NCI-H345 treated with DMSO at 0.1 percent for 48 hours (cell line): ENCODE measurements around the gene ATP6V1G3.
"Not testable (repeated sequence)": the region's sequence is repeated elsewhere in the genome, so short reads cannot be mapped to it uniquely, and the experiment has no call there.

Experiments used
- DNase-seq: peaks from one replicate; lab custom pipeline; 2025; ENCODE audit not compliant: unreplicated experiment; lab: John Stamatoyannopoulos, UW

Gene ATP6V1G3

DNA sequence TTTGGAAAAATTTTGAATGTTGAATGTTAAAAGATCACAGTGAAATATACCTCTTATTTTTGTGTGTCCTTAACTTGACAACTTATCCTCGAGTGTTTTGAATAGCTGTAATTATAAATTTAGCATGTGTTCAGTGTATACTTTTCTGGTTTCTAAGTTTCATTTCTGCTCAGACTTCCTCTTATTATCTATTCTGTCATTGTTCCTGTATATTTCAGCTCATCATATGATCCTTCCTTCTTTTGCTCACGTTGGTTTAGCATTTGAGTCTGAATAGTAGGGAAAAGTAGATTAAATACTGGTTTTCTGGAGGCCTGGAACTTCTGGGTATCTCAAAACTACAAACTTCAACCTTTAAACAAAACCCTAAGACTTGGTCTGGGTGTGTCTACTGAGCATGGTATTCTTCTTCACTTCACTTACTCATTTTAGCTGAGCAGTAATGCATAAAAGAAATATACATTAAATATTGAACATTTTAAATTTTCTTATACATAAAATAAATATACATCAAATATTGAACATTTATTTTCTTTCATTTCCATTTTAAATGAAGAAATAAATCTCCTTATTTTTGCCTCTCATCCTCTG, 3.3 kb upstream of the ATP6V1G3 start:
- DNase-seq: no peak

DNA sequence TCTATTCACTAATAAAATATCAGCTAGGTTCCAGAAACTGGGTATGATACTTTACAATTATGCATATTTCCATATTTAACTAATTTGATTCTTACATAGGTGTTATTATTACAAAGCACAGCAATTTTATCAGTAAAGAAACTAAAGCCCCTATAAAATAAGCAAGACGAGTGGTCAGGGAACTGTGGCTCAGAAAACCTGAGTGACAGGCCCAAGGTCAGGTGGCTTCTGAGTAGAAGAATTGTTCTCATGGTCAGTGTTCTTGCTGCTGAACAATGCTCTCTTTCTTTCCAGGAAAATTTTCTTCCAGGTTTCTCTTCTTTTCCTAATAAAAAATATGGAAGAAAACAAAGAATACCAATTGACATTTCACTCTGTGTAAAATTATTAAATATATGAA, 2.2 kb upstream of the ATP6V1G3 start:
- DNase-seq: no peak

DNA sequence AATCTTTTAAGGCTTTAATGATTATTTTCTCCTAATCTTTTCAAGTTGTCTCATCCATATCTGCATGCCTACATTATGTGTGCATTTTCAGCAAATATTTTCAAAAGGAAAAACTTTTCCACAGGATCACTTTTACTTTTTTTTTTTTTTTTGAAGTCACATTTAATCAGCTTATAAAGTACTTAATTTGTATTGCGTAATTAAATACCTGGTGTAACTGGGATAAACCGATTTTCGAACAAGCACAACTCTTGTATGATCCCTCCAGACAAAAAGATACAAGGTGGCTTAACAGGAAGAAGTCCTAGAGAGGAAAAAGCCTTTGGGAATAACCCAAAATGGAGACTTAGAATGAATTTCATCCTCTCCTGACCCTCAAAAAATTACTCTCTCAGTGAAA, 1.3 kb upstream of the ATP6V1G3 start:
- no peak for DNase-seq

- no peak for DNase-seq
Observed at GRCh38 chr1:198538579-198539364, 1.7 kb downstream of the ATP6V1G3 start.

GRCh38 chr1:198535631-198536030, 4.8 kb downstream of the ATP6V1G3 start:
- DNase-seq: no peak

- peak; percentile 7 for DNase-seq
Observed at GRCh38 chr1:198534548-198535418, 5.7 kb downstream of the ATP6V1G3 start.

DNA sequence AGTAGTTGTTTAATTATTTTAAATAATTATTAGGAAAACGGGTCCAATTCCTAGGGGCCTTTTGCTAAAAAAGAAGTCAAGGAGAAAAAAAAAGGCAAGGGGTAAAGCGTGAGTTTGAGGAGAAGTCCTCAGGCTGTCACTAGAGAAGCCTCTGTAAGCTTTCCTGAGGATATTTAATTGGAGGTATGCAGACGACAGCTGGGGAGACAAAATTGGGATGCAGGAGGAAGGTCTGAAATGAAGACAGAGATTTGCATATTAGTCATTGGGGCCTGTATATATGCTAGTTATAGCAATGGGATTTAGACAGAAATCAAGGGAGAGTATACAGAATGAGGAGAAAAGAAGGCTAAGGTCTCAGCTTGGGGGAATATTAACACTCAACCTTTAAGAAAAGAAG, 8.6 kb downstream of the ATP6V1G3 start:
- no peak for DNase-seq

- no peak for DNase-seq
Observed at GRCh38 chr1:198530953-198531352, 9.5 kb downstream of the ATP6V1G3 start.

GRCh38 chr1:198529414-198529813, 11.1 kb downstream of the ATP6V1G3 start:
- no peak for DNase-seq

DNA sequence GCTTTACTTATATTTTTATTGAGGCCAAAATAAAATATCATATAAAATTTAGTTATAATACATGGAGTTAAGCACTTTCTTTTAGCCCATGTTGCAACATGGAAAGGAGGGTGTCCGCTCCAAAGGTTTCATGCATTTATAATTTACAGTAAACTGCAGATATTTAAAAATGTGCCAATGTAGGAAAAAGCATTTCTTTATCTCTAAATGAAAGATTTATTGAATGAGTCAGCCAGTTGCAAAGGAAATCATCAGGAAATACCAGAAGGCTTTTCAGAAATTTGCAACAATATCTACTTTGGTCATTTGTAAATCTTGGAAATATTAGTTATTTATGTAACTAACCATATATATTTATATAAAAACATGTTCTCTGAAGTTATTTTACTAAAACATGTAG, 12.1 kb downstream of the ATP6V1G3 start:
- no peak for DNase-seq

- DNase-seq: no peak
Observed at GRCh38 chr1:198524556-198524955, 15.9 kb downstream of the ATP6V1G3 start.

DNA sequence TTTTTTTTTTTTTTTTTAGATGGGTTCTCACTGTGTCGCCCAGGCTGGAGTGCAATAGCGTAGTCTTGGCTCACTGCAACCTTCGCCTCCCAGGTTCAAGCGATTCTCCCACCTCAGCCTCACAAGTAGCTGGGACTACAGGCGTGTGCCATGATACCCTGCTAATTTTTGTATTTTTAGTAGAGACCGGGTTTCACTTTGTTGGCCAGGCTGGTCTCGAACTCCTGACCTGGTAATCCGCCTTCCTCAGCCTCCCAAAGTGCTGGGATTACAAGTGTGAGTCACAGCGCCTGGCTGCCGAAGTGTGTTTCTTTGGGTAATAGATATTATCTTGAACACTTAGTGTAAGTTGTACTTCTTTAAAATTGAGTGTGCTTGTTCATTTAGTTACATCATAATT, 16.4 kb downstream of the ATP6V1G3 start:
- DNase-seq: not testable (repeated sequence)

DNA sequence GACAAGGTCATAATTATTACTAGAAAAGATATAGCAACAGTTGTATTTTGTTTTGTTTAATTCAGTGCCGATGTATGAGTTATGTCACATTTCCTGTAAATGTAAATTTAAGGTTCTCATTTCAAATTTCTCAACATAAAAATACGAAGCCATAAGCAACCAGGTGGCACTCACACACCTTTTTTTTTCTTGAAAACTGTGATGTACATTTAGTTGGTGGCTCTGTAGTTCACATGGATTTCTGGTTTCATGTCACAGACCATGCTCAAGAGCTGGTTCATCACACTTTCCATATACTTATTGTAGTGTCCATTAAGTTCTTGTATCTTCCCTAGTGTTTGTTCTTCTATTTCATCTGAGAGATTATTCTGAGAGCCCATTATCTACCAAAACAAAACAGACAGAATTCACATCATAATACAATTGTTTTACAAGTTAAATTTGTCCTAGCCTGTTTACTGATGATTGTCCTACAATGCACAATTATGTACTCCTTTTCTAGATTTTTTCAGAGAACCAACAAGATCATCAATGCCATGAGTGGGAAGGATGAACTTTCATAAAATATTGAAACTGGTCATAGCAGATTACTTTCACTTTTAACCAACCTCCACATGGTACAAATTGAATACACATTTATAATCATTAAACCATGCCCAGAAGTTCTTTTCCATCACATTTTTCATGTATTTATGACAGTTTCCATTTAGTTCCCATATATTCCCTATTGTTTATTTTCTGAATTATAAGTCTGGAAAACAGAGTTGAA, 17.1 kb downstream of the ATP6V1G3 start:
- no peak for DNase-seq

GRCh38 chr1:198520524-198521254, 19.8 kb downstream of the ATP6V1G3 start:
- DNase-seq: no peak

DNA sequence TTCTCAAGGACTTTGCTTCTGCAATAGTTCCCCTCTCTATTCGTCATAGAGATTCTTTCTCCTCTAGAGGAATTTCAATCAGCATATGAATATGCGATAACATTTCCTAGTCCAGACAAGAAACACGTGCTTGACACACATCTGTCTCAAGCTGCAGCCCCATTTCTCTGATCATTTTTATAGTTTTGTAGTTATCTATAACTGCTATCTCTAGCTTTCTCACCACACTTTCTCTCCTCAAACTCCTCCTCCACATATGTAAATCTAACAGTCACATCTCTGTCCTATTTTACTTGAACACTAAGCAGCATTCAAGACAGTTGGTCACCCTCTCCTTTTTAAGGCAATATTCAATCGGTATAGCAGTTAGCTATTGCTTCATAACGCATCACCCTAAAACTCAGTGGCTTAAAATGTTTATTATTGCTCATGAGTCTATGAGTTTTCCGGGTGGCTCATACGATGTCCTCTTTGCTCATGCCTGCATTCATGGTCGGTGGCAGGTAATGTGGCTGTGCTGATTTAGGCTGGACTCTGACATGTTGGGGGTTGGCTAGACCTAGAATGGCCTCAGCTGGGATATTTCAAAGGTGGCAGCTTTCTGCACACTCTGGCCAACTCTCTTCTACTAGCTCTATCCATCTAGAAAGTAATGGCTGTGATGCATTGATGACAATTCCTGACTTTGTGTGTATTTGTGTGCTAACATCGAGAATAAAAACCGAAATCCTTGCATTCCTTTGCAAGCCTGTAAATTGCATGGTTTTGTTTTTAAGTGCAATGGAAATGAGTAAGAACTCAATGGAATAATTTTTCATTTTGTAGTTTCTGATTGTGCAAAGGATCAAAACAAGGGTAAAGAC, 20.6 kb downstream of the ATP6V1G3 start:
- DNase-seq: no peak

DNA sequence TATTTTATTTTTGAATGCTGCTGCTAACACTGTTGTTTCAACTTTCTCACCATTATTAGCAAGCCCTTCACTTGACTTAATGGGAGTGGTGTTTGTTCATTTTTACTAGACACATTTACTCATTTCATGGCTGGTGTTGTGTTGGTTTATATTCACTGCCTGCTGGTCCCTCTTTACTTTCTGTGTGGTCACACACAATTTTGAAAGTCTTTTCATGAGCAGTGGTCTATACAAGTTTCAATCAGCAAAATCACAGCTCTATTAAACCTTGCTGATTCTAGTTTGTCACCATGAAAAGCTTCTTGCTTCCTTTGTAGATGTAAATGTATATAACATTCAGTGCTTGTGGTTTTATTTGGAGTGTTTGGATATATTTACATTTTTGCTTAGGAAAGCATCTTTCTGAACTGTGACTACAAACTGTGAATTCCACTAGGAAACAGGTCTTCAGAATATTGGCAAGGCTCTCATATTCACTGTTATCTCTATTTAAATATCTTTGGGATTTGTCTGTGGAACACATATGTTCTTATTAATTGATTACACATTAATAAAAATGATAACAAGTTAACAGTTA, 22.8 kb downstream of the ATP6V1G3 start:
- DNase-seq: no peak

- no peak for DNase-seq
Observed at GRCh38 chr1:198500096-198500495, 40.4 kb downstream of the ATP6V1G3 start.

DNA sequence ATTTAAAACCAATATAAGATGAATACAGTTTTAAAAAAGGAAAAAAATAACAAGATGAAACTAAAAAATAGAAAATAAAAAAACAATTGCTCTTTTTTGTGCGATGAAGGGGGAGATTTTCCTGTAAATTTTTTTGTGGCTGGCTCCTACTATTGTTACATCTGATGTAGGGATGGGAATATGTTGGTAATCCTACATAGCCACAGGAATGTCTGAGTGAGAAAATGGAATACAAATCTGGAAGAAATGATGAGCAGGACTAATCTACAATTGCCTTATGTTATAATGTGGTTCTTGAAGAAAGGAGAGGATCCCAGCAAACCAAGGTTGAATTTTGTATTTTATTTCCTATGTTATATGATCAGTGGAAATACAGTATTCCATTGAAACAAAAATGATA, 40.9 kb downstream of the ATP6V1G3 start:
- no peak for DNase-seq

DNA sequence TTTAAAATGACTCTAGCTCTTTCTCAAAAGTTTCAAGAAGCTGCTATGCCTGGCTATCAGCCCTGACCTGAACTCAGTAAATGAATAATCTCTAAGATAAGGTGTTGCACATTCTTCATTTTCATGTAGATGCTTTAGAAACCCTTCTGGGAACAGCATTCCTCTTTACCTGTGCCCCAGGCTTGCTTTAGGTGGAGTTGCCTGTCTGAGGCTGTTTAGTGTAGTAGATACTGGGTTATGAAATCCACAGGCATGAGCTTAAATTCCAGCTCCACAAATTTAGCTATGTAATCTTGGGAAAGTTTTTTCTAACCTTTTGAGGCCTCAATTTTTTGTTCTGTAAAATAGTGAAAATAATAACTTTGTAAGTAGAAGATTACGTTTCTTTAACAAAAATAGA, 41.6 kb downstream of the ATP6V1G3 start:
- no peak for DNase-seq
